ENCODE results near the gene SGIP1. TPM values are rescaled to one million over a fixed set of nuclear protein-coding genes. Genes with fewer than 3 reads are reported as not detected.

Gene SGIP1
- total RNA-seq, 2 experiments from 2014 or later, result 0.08 TPM; not detected in 1

- Mint-ChIP-seq H3K9me3 (no peaks in the 10 kb centered on the region), H3K27me3 (peaks cover 20% of the 10 kb centered on the region), H3K36me3 (ENCODE audit: low read depth) (no peaks in the 10 kb centered on the region), H3K4me3 (no peak overlapping the region), H3K4me1 (peaks cover 3% of the 10 kb centered on the region), H3K27ac (no peak overlapping the region)
- DNase-seq, result no peak
- ChIA-PET POLR2A (no interaction called here), CTCF (no interaction called here)
These were observed 72.6 kb downstream of the SGIP1 start for GRCh38 chr1:66606362-66607065.

GRCh38 chr1:66607458-66607857 is 73.5 kb downstream of the SGIP1 start:
- no peak overlapping the region for H3K4me3 Mint-ChIP-seq
- no peaks in the 10 kb centered on the region for H3K9me3 Mint-ChIP-seq
- peaks cover 24% of the 10 kb centered on the region for H3K27me3 Mint-ChIP-seq
- no peak overlapping the region for H3K27ac Mint-ChIP-seq
- no peaks in the 10 kb centered on the region for H3K4me1 Mint-ChIP-seq
- no peaks in the 10 kb centered on the region for H3K36me3 Mint-ChIP-seq (ENCODE audit: low read depth)
- no peak for DNase-seq
- ChIA-PET CTCF (no interaction called here), POLR2A (no interaction called here)

- POLR2A ChIA-PET, result no interaction called here
- H3K36me3 Mint-ChIP-seq (ENCODE audit: low read depth), result no peaks in the 10 kb centered on the region
- DNase-seq, result no peak
- no peaks in the 10 kb centered on the region for H3K9me3 Mint-ChIP-seq
- no peaks in the 10 kb centered on the region for H3K4me1 Mint-ChIP-seq
- H3K27ac Mint-ChIP-seq, result no peak overlapping the region
- H3K27me3 Mint-ChIP-seq, result peaks cover 18% of the 10 kb centered on the region
- H3K4me3 Mint-ChIP-seq, result no peak overlapping the region
- CTCF ChIA-PET, result no interaction called here
These were observed 79.2 kb downstream of the SGIP1 start for GRCh38 chr1:66613187-66613586.

- CTCF ChIA-PET, result no interaction called here
- POLR2A ChIA-PET, result no interaction called here
- H3K9me3 Mint-ChIP-seq, result no peaks in the 10 kb centered on the region
- no peak overlapping the region for H3K27ac Mint-ChIP-seq
- no peaks in the 10 kb centered on the region for H3K4me1 Mint-ChIP-seq
- H3K27me3 Mint-ChIP-seq, result peaks cover 2% of the 10 kb centered on the region
- no peaks in the 10 kb centered on the region for H3K36me3 Mint-ChIP-seq (ENCODE audit: low read depth)
- DNase-seq, result no peak
- no peak overlapping the region for H3K4me3 Mint-ChIP-seq
These were observed 83.6 kb downstream of the SGIP1 start for GRCh38 chr1:66617362-66618184.

- POLR2A ChIA-PET, result no interaction called here
- CTCF ChIA-PET, result no interaction called here
- Mint-ChIP-seq H3K27me3 (peaks cover 3% of the 10 kb centered on the region), H3K27ac (no peak overlapping the region), H3K36me3 (ENCODE audit: low read depth) (no peaks in the 10 kb centered on the region), H3K9me3 (no peaks in the 10 kb centered on the region), H3K4me3 (no peak overlapping the region), H3K4me1 (no peaks in the 10 kb centered on the region)
- no peak for DNase-seq
These were observed 84.4 kb downstream of the SGIP1 start for GRCh38 chr1:66618390-66618789.

GRCh38 chr1:66623812-66624211 is 89.9 kb downstream of the SGIP1 start:
- CTCF ChIA-PET, result interaction anchor here (0.5 kb wide), 2 partner anchors 76 to 815 kb away, joined by 3 read pairs; no protein-coding TSS in a partner anchor
- H3K36me3 Mint-ChIP-seq (ENCODE audit: low read depth), result no peaks in the 10 kb centered on the region
- peaks cover 3% of the 10 kb centered on the region for H3K27me3 Mint-ChIP-seq
- no peak for DNase-seq
- no peaks in the 10 kb centered on the region for H3K9me3 Mint-ChIP-seq
- no peak overlapping the region for H3K27ac Mint-ChIP-seq
- POLR2A ChIA-PET, result no interaction called here
- H3K4me1 Mint-ChIP-seq, result peaks cover 2% of the 10 kb centered on the region
- no peak overlapping the region for H3K4me3 Mint-ChIP-seq

- Mint-ChIP-seq H3K4me3 (no peak overlapping the region), H3K27ac (no peak overlapping the region)
These were observed 90.6 kb downstream of the SGIP1 start for GRCh38 chr1:66624412-66625060.

GRCh38 chr1:66626261-66626660 is 92.3 kb downstream of the SGIP1 start:
- Mint-ChIP-seq H3K36me3 (ENCODE audit: low read depth) (no peaks in the 10 kb centered on the region), H3K4me1 (peaks cover 2% of the 10 kb centered on the region), H3K27ac (no peak overlapping the region), H3K27me3 (peaks cover 3% of the 10 kb centered on the region), H3K9me3 (no peaks in the 10 kb centered on the region), H3K4me3 (no peak overlapping the region)
- ChIA-PET POLR2A (no interaction called here), CTCF (no interaction called here)
- DNase-seq, result no peak

More at GRCh38 chr1:66624412-66625060, 90.6 kb downstream of the SGIP1 start:
- POLR2A ChIA-PET, result no interaction called here
- Mint-ChIP-seq H3K27me3 (peaks cover 3% of the 10 kb centered on the region), H3K36me3 (ENCODE audit: low read depth) (no peaks in the 10 kb centered on the region), H3K9me3 (no peaks in the 10 kb centered on the region), H3K4me1 (peaks cover 2% of the 10 kb centered on the region)
- DNase-seq, result no peak
- CTCF ChIA-PET, result no interaction called here

GRCh38 chr1:66628926-66629325 is 95.0 kb downstream of the SGIP1 start:
- Mint-ChIP-seq H3K27ac (no peak overlapping the region), H3K4me3 (no peak overlapping the region), H3K36me3 (ENCODE audit: low read depth) (no peaks in the 10 kb centered on the region), H3K27me3 (no peaks in the 10 kb centered on the region), H3K9me3 (no peaks in the 10 kb centered on the region), H3K4me1 (peaks cover 2% of the 10 kb centered on the region)
- CTCF ChIA-PET, result no interaction called here
- POLR2A ChIA-PET, result no interaction called here
- DNase-seq, result no peak

- no peak for DNase-seq
- H3K27me3 Mint-ChIP-seq, result no peaks in the 10 kb centered on the region
- ChIA-PET POLR2A (no interaction called here), CTCF (no interaction called here)
- H3K36me3 Mint-ChIP-seq (ENCODE audit: low read depth), result no peaks in the 10 kb centered on the region
- no peaks in the 10 kb centered on the region for H3K9me3 Mint-ChIP-seq
- H3K27ac Mint-ChIP-seq, result no peak overlapping the region
- H3K4me3 Mint-ChIP-seq, result no peak overlapping the region
- no peaks in the 10 kb centered on the region for H3K4me1 Mint-ChIP-seq
These were observed 99.2 kb downstream of the SGIP1 start for GRCh38 chr1:66633159-66633558.

GRCh38 chr1:66637146-66637545 is 103.2 kb downstream of the SGIP1 start:
- Mint-ChIP-seq H3K27ac (no peak overlapping the region), H3K27me3 (peaks cover 11% of the 10 kb centered on the region), H3K4me3 (no peak overlapping the region), H3K36me3 (ENCODE audit: low read depth) (no peaks in the 10 kb centered on the region), H3K9me3 (no peaks in the 10 kb centered on the region), H3K4me1 (no peaks in the 10 kb centered on the region)
- ChIA-PET CTCF (no interaction called here), POLR2A (no interaction called here)
- DNase-seq, result no peak

GRCh38 chr1:66641891-66642473 is 108.0 kb downstream of the SGIP1 start:
- no peak for DNase-seq
- CTCF ChIA-PET, result no interaction called here
- H3K4me3 Mint-ChIP-seq, result no peak overlapping the region
- no peaks in the 10 kb centered on the region for H3K36me3 Mint-ChIP-seq (ENCODE audit: low read depth)
- H3K27ac Mint-ChIP-seq, result no peak overlapping the region
- peaks cover 23% of the 10 kb centered on the region for H3K27me3 Mint-ChIP-seq
- H3K9me3 Mint-ChIP-seq, result no peaks in the 10 kb centered on the region
- no peaks in the 10 kb centered on the region for H3K4me1 Mint-ChIP-seq
- POLR2A ChIA-PET, result no interaction called here

GRCh38 chr1:66642992-66643391 is 109.0 kb downstream of the SGIP1 start:
- H3K4me1 Mint-ChIP-seq, result no peaks in the 10 kb centered on the region
- peaks cover 23% of the 10 kb centered on the region for H3K27me3 Mint-ChIP-seq
- H3K36me3 Mint-ChIP-seq (ENCODE audit: low read depth), result no peaks in the 10 kb centered on the region
- ChIA-PET POLR2A (no interaction called here), CTCF (no interaction called here)
- H3K9me3 Mint-ChIP-seq, result no peaks in the 10 kb centered on the region
- no peak overlapping the region for H3K27ac Mint-ChIP-seq
- no peak overlapping the region for H3K4me3 Mint-ChIP-seq
- DNase-seq, result no peak

Data from activated CD4-positive, alpha-beta memory T cell treated with anti-CD3 and anti-CD28 coated beads, Interleukin-2, amount 10 ng/mL, durations not matched to agents 7 days and 5 days (primary cell).